ENCODE measurements around the gene S1PR4. TPM values are rescaled to one million over a fixed set of nuclear protein-coding genes. Genes with fewer than 3 reads are reported as not detected.
"Not testable (repeated sequence)": the region's sequence is repeated elsewhere in the genome, so short reads cannot be mapped to it uniquely, and the experiment has no call there.

Gene S1PR4
- total and polyA plus RNA-seq, 4 experiments from 2014 or later, result 231 to 503 (median 341) TPM

DNA sequence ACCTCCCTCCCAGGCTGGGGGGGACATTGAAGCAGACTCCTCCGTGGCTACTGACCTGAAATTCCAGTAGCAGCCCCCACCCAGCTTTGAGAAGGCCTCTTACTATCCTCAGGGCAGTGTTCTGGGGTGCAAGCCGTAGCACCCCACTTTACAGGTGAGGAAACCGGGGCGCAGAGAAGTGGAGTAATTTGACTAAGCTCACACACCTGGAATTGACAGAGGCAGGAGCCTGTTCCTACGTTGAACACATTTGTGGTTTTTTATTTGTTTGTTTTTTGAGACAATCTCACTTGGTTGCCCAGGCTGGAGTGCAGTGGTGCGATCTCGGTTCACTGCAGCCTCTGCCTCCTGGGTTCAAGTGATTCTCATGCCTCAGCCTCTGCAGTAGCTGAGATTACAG, 14.6 kb upstream of the S1PR4 start:
- Mint-ChIP-seq H3K27me3 (no peaks in the 10 kb centered on the region), H3K9me3 (peaks cover 0 to 7% (median 0%) of the 10 kb centered on the region in 8 donors), H3K36me3 (peaks cover 13 to 15% of the 10 kb centered on the region in 2 donors), H3K4me1 (peaks cover 9 to 30% (median 15%) of the 10 kb centered on the region in 4 donors), H3K27ac (peak overlapping the region in 2 of 7 donors; percentile 62 to 79), H3K4me3 (no peak overlapping the region)
- Histone ChIP-seq H3K4me3 (ENCODE audit: low read length in 2 of 2) (no peak overlapping the region), H3K9me3 (ENCODE audit: control insufficient read depth in 1 of 2, low read length in 2 of 2) (no peaks in the 10 kb centered on the region), H3K4me1 (ENCODE audit: insufficient read depth, low read length) (peaks cover 11% of the 10 kb centered on the region), H3K27ac (ENCODE audit: low read depth, low read length) (no peak overlapping the region), H3K27me3 (ENCODE audit: insufficient read depth, low read length) (no peaks in the 10 kb centered on the region), H3K36me3 (ENCODE audit: insufficient read depth, low read length) (no peaks in the 10 kb centered on the region)
- POLR2A ChIA-PET (ENCODE audit: partially characterized antibody), result interaction anchor here (0.7 to 1.5 kb wide), 2 partner anchors 21 to 1298 kb away, joined by 4 to 6 read pairs; no protein-coding TSS in a partner anchor
- DNase-seq, result no peak
- intact Hi-C loops (cut with micrococcal nuclease), result loop anchor here (1.0 to 5.0 kb wide), 6 partner anchors 15 to 212 kb away; partner anchors contain the start of gene S1PR4
- CTCF ChIA-PET (ENCODE audit: partially characterized antibody), result interaction anchor here (0.9 to 3.9 kb wide), 14 partner anchors 11 to 213 kb away, joined by 3 to 68 read pairs (median 5); no protein-coding TSS in a partner anchor

DNA sequence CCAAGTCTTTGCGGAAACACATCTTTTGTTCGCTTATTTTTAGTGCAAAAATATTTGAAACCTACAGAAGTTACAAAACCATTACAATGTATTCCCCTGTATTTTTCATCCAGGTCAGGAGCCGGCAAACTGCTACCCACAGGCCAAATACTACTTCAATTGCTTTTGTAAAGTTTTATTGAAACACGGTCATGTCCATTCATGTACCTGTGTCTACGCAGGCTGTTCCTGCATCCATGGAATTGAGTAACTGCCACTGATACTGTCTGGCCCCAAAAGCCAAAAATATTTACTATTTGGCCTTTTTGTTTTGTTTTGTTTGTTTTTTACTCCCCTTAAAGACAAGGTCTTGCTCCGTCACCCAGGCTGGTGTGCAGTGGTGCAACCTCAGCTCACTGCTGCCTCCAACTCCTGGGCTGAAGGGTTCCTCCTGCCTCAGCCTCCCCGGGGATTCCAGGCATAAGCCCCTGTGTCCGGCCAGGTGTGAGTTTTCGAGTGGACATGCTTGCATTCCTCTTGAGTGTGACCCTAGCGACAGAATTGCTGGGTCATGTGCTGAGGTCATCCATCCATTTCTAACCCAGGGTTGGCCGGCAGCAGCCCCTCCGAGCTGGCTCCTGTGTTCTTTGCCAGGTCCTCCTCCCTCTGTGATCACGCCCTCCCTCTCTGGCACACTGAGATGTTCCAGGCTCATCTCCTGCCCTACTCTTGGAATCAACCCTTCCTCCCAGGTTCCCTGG, 10.9 kb upstream of the S1PR4 start:
- H3K4me3 Mint-ChIP-seq, result peak overlapping the region in 1 of 8 donors; percentile 59
- H3K9me3 ChIP-seq (ENCODE audit: control insufficient read depth in 1 of 2, low read length in 2 of 2), result no peaks in the 10 kb centered on the region
- intact Hi-C loops (cut with micrococcal nuclease), result no loop called here
- no peak overlapping the region for H3K4me3 ChIP-seq (ENCODE audit: low read length in 2 of 2)
- H3K27ac ChIP-seq (ENCODE audit: low read depth, low read length), result no peak overlapping the region
- no peaks in the 10 kb centered on the region for H3K27me3 ChIP-seq (ENCODE audit: insufficient read depth, low read length)
- H3K36me3 Mint-ChIP-seq, result peaks cover 4% of the 10 kb centered on the region in 2 donors
- no peaks in the 10 kb centered on the region for H3K27me3 Mint-ChIP-seq
- H3K36me3 ChIP-seq (ENCODE audit: insufficient read depth, low read length), result no peaks in the 10 kb centered on the region
- no peaks in the 10 kb centered on the region for H3K9me3 Mint-ChIP-seq
- H3K27ac Mint-ChIP-seq, result peak overlapping the region in 2 of 7 donors; percentile 9 to 55
- peaks cover 11 to 31% (median 21%) of the 10 kb centered on the region in 4 donors for H3K4me1 Mint-ChIP-seq
- CTCF ChIA-PET (ENCODE audit: partially characterized antibody), result interaction anchor here (0.8 kb wide), 1 partner anchor 40 kb away, joined by 4 read pairs; no protein-coding TSS in a partner anchor
- POLR2A ChIA-PET (ENCODE audit: partially characterized antibody), result no interaction called here
- peaks cover 11% of the 10 kb centered on the region for H3K4me1 ChIP-seq (ENCODE audit: insufficient read depth, low read length)
- DNase-seq, result no peak

DNA sequence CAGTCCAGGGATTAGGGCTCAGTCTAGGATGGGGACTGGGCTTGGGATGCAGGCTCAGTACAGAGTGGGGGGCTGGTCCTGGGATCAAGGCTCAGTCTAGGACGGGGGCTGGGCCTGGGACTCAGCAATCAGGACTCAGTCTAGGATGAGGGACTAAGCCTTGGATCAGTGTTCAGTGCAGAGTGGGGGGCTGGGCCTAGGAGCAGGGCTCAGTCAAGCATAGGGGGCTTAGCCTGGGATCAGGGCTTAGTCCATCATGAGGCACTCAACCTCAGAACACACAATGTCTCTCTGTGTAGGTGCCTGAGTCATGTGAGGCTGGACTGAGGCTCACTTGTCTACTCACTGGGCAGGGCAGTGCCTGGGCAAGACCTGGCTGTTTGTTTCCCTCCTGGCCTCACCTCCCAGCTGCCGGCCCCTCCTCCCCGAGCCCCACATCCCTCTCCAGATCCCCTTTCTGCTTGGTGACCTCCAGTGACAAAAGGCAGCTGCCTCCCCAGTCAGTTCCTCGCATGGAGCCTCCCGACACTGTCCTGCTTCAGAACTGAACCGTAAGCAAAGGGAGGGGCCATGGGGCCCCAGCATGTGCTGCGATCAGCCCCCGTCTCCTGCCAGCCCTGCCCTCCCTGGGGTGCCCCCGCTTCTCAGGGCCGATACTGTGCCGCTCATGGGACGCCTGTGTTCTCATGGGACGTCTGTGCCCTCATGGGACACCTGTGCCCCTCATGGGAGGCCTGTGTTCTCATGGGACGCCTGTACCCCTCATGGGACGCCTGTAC, 6.5 kb upstream of the S1PR4 start:
- Mint-ChIP-seq H3K27ac (peak overlapping the region; percentile 29 to 72 (median 64)), H3K36me3 (no peaks in the 10 kb centered on the region), H3K4me3 (no peak overlapping the region), H3K4me1 (peaks cover 15 to 28% (median 21%) of the 10 kb centered on the region in 4 donors), H3K27me3 (no peaks in the 10 kb centered on the region), H3K9me3 (no peaks in the 10 kb centered on the region)
- Histone ChIP-seq H3K4me1 (ENCODE audit: insufficient read depth, low read length) (peaks cover 16% of the 10 kb centered on the region), H3K9me3 (ENCODE audit: control insufficient read depth in 1 of 2, low read length in 2 of 2) (no peaks in the 10 kb centered on the region), H3K36me3 (ENCODE audit: insufficient read depth, low read length) (no peaks in the 10 kb centered on the region), H3K27ac (ENCODE audit: low read depth, low read length) (no peak overlapping the region), H3K4me3 (ENCODE audit: low read length in 2 of 2) (no peak overlapping the region), H3K27me3 (ENCODE audit: insufficient read depth, low read length) (no peaks in the 10 kb centered on the region)
- no peak for DNase-seq
- intact Hi-C loops (cut with micrococcal nuclease), result no loop called here
- CTCF ChIA-PET (ENCODE audit: partially characterized antibody), result interaction anchor here (1.1 to 1.7 kb wide), 3 partner anchors 10 to 46 kb away, joined by 3 to 8 read pairs (median 6); no protein-coding TSS in a partner anchor
- POLR2A ChIA-PET (ENCODE audit: partially characterized antibody), result interaction anchor here (1.0 to 1.9 kb wide), 5 partner anchors 8 to 14 kb away, joined by 3 to 10 read pairs (median 7); partner anchors contain the start of gene NCLN

DNA sequence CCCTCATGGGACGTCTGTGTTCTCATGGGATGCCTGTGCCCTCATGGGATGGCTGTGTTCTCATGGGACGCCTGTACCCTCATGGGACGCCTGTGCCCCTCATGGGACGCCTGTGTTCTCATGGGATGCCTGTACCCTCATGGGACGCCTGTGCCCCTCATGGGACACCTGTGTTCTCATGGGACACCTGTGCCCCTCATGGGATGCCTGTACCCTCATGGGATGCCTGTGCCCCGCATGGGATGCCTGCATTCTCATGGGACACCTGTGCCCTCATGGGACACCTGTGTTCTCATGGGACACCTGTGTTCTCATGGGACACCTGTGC, 5.9 kb upstream of the S1PR4 start:
- H3K27me3 Mint-ChIP-seq; H3K9me3 Mint-ChIP-seq; H3K36me3 Mint-ChIP-seq; intact Hi-C loops (cut with micrococcal nuclease); H3K27me3 ChIP-seq (ENCODE audit: insufficient read depth, low read length); H3K4me3 ChIP-seq (ENCODE audit: low read length in 2 of 2); H3K36me3 ChIP-seq (ENCODE audit: insufficient read depth, low read length); POLR2A ChIA-PET (ENCODE audit: partially characterized antibody); H3K9me3 ChIP-seq (ENCODE audit: control insufficient read depth in 1 of 2, low read length in 2 of 2); H3K27ac ChIP-seq (ENCODE audit: low read depth, low read length); CTCF ChIA-PET (ENCODE audit: partially characterized antibody); DNase-seq; H3K4me3 Mint-ChIP-seq: not testable (repeated sequence)
- H3K4me1 Mint-ChIP-seq, result peaks cover 16 to 31% (median 23%) of the 10 kb centered on the region in 4 donors
- peaks cover 22% of the 10 kb centered on the region for H3K4me1 ChIP-seq (ENCODE audit: insufficient read depth, low read length)
- peak overlapping the region in 1 of 7 donors; percentile 68 for H3K27ac Mint-ChIP-seq

GRCh38 chr19:3175781-3176714, 2.5 kb upstream of the S1PR4 start:
- ChIA-PET POLR2A (ENCODE audit: partially characterized antibody) (interaction anchor here (1.3 to 2.4 kb wide), 3 partner anchors 10 to 225 kb away, joined by 4 to 23 read pairs (median 8); partner anchors contain the start of gene NCLN), CTCF (ENCODE audit: partially characterized antibody) (interaction anchor here (1.0 to 2.0 kb wide), 4 partner anchors 12 to 47 kb away, joined by 3 to 8 read pairs (median 4); no protein-coding TSS in a partner anchor)
- DNase-seq, result peak in 3 of 5 donors; percentile 46 to 59 (median 49)
- intact Hi-C loops (cut with micrococcal nuclease), result loop anchor here (5.0 kb wide), 1 partner anchor 44 kb away; no protein-coding TSS in a partner anchor
- peak overlapping the region; percentile 80 for H3K27ac ChIP-seq (ENCODE audit: low read depth, low read length)
- Mint-ChIP-seq H3K9me3 (peaks cover 0 to 2% (median 0%) of the 10 kb centered on the region in 8 donors), H3K36me3 (peaks cover 11 to 18% of the 10 kb centered on the region in 2 donors), H3K4me1 (peaks cover 14 to 40% (median 26%) of the 10 kb centered on the region in 4 donors), H3K27ac (peak overlapping the region; percentile 92 to 98 (median 96)), H3K4me3 (peak overlapping the region; percentile 43 to 90 (median 84)), H3K27me3 (no peaks in the 10 kb centered on the region)
- no peaks in the 10 kb centered on the region for H3K9me3 ChIP-seq (ENCODE audit: control insufficient read depth in 1 of 2, low read length in 2 of 2)
- H3K36me3 ChIP-seq (ENCODE audit: insufficient read depth, low read length), result peaks cover 15% of the 10 kb centered on the region
- no peaks in the 10 kb centered on the region for H3K27me3 ChIP-seq (ENCODE audit: insufficient read depth, low read length)
- peak overlapping the region; percentile 67 to 68 for H3K4me3 ChIP-seq (ENCODE audit: low read length in 2 of 2)
- H3K4me1 ChIP-seq (ENCODE audit: insufficient read depth, low read length), result peaks cover 22% of the 10 kb centered on the region

- Histone ChIP-seq H3K4me3 (ENCODE audit: low read length in 2 of 2) (peak overlapping the region; percentile 67 to 68), H3K4me1 (ENCODE audit: insufficient read depth, low read length) (peaks cover 27% of the 10 kb centered on the region), H3K9me3 (ENCODE audit: control insufficient read depth in 1 of 2, low read length in 2 of 2) (no peaks in the 10 kb centered on the region), H3K36me3 (ENCODE audit: insufficient read depth, low read length) (peaks cover 16% of the 10 kb centered on the region), H3K27ac (ENCODE audit: low read depth, low read length) (peak overlapping the region; percentile 80), H3K27me3 (ENCODE audit: insufficient read depth, low read length) (no peaks in the 10 kb centered on the region)
- Mint-ChIP-seq H3K4me3 (peak overlapping the region; percentile 80 to 90 (median 84)), H3K9me3 (peaks cover 0 to 2% (median 0%) of the 10 kb centered on the region in 8 donors), H3K36me3 (peaks cover 16 to 21% of the 10 kb centered on the region in 2 donors), H3K27me3 (no peaks in the 10 kb centered on the region), H3K4me1 (peaks cover 12 to 42% (median 23%) of the 10 kb centered on the region in 4 donors), H3K27ac (peak overlapping the region; percentile 92 to 98 (median 96))
- ChIA-PET POLR2A (ENCODE audit: partially characterized antibody) (interaction anchor here (0.9 to 2.4 kb wide), 6 partner anchors 9 to 226 kb away, joined by 3 to 23 read pairs (median 4); partner anchors contain the start of gene NCLN), CTCF (ENCODE audit: partially characterized antibody) (interaction anchor here (0.5 to 2.0 kb wide), 5 partner anchors 13 to 107 kb away, joined by 3 to 8 read pairs (median 4); no protein-coding TSS in a partner anchor)
- DNase-seq, result peak; percentile 56 to 89 (median 64)
- intact Hi-C loops (cut with micrococcal nuclease), result loop anchor here (1.0 to 5.0 kb wide), 2 partner anchors 8 to 45 kb away; partner anchors contain the start of gene NCLN
Measured at GRCh38 chr19:3176715-3177501, 1.7 kb upstream of the S1PR4 start.

All from CD4-positive, alpha-beta memory T cell (primary cell).